NCI-H526 treated with DMSO at 0.1 percent for 48 hours (cell line): ENCODE measurements around the gene TXN2.
"Not testable (repeated sequence)": the region's sequence is repeated elsewhere in the genome, so short reads cannot be mapped to it uniquely, and the experiment has no call there.

Experiments used
- DNase-seq: peaks from one replicate; lab custom pipeline; 2025; lab: John Stamatoyannopoulos, UW

The TXN2 gene

DNA sequence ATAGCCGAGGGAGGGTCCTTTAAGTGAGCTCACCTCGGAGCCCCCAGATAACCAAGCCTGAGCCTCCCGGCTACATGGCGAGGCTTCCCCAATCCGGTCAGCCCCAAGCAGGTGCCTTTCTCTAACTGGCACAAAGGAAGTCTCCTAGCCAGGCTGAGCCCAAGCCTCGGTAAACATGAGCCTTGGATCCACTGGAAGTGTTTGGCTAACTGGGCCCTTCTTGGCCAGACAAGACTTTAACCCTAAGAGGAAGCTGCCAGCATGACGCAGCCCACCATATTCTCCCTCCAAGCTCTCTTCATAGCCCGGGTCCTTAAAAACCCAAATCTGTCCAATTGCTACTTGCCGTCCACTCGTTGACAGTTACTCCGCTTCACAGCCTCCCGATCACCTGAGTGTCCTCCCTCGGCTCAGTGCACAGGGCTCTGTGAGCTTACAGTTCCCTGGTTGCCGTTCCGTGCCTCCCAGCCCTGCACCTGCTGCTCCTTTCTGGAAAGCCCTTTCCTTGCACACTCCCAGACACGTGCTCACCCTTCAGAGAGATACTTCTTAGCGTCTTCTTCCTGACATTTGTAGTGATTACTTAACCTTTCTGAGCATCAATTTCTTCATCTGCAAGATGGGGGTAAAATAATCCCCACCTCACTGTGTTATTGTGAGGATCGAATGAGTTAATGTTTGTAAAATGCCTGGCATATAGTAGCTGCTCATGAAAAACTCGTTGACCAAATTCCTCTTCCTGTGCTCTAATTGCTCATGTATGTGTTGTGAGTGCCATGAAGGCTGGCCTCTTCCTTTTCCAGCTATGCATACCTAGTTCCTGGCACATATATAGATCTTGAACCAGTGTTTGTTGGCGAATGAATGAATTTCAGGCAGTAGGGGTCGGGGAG is 25.6 kb downstream of the TXN2 start:
- DNase-seq: no peak

DNA sequence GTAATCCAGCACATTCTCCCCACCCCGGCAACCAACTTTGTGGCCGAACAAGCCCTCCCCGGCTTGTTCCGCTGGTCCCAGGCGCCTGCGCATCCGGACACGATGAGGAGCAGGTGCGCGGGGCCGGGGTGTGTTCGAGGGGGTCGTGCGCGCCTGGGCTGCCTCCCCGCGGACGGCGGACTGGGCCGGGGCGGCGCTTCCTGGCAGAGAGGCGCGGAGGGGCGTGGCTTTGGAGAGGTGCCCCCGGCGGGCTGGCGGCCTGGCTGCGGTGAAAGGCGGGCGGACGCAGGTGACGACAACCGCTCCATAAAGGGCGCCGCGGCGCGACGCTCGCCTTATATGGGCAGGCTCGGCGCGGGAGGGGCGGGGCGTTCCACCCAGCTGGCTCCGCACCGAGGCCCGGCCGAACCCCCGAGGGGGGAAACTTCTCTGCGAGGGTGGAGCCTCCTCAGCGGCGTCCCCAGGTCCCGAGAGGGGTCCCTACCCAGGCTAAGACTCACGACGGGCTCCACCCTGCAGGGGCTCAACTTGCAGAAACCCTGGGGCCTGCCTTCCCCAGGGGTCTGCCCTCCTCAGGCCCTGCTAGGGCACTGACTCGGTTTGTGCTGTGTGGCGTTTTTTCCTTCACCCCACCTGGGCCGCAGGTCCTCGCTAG is 26.4 kb downstream of the TXN2 start:
- peak; percentile 62 for DNase-seq

GRCh38 chr22:36453855-36454378 is 27.5 kb downstream of the TXN2 start:
- no peak for DNase-seq

- DNase-seq: not testable (repeated sequence)
Observed at GRCh38 chr22:36452978-36453607, 28.3 kb downstream of the TXN2 start.

DNA sequence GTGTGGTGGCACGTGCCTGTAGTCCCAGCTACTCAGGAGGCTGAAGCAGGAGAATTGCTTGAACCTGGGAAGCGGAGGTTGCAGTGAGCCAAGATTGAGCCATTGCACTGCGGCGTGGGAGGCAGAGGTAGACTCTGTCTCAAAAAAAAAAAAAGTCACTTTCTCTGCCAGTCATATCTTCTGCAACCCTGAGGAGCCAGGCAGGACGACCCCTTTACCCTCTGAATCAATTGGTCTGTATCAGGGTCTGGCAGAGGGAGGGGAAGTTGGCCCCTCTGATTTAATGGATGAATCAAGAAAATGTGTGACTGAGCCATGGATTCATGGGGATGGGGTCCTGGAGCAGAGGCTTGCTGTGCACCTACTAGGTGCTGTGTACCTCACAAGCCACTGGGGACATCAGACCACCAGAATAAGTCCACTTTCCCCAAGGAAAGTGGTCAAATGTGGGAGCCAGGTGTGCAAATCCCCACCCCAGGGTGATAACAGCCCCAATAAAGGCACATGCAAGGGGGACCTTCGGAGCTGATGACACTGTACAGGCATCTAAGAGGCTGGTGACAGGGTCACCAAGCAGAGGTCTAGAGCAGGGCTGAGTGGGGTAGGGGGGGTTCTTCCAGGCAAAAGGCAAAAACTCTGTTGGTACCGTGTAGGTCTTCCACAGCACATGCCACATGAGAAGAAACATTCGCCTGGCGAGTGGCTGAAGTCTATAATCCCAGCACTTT is 29.0 kb downstream of the TXN2 start:
- DNase-seq: no peak

DNA sequence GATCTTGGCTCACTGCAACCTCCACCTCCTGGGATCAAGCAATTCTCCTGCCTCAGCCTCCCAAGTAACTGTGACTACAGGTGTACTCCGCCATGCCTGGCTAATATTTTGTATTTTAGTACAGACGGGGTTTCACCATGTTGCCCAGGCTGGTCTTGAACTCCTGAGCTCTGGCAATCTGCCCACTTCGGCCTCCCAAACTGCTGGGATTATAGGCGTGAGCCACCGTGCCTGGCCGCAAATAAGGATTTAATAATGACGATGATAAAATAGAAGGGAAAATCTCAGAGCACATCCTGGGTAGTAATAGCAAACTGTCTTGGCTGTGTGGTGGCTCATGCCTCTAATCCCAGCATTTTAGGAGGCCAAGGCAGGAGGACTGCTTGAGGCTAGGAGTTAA is 30.5 kb downstream of the TXN2 start:
- not testable (repeated sequence) for DNase-seq

DNA sequence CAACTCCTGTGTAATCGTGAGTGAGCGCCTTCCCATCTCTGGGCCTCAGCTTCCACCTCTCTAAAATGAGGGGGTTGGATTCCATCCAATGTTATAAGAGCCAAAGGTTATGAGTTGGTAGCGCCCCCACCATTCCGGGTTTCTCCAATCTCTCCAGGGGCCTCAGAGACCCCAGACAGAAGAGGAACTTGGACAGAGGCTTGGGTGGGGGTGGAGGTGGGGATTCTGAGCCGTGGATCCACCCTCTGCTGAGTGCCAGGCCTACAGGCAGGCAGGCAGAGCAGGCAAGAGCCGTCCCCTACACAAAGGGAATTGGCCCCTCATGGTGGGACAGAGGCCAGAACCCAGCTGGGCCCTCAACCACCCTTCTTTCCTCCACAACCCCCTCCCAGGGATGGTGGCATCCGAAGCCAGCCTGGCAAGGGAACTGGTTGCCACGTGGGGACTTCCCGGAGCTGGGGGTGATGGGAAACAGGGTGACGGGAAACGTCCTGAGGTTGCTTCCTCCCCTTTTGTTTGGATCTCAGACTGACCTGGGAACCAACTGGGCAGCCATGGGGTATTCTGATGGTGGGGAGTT is 31.8 kb downstream of the TXN2 start:
- DNase-seq: no peak

GRCh38 chr22:36447632-36448031 is 33.8 kb downstream of the TXN2 start:
- DNase-seq: no peak

GRCh38 chr22:36445158-36445668 is 36.2 kb downstream of the TXN2 start:
- DNase-seq: no peak

- no peak for DNase-seq
Observed at GRCh38 chr22:36443198-36443770, 38.2 kb downstream of the TXN2 start.

GRCh38 chr22:36442506-36443197 is 38.8 kb downstream of the TXN2 start:
- no peak for DNase-seq

DNA sequence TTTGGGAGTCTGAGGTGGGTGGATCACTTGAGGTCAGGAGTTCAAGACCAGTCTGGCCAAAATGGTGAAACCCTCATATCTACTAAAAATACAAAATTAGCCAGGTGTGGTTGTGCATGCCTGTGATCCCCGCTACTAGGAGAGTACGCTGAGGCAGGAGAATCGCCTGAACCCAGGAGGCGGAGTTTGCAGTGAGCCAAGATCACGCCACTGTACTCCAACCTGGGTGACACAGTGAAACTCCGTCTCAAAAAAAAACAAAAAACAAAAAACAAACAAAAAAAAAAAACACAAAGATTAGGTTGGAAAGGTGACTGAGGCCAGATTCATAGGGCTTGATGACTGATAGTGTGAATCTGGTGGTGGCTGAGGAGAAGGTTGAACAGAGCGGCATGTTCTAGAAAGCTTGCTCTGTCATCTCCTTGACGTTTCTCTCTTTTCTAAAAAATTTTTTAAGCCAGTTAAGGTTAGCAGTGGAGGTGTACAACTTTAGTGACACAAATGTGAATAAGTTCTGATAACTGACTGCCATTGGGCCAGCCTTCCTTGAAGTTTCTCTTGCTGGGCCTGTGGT is 40.9 kb downstream of the TXN2 start:
- no peak for DNase-seq

DNA sequence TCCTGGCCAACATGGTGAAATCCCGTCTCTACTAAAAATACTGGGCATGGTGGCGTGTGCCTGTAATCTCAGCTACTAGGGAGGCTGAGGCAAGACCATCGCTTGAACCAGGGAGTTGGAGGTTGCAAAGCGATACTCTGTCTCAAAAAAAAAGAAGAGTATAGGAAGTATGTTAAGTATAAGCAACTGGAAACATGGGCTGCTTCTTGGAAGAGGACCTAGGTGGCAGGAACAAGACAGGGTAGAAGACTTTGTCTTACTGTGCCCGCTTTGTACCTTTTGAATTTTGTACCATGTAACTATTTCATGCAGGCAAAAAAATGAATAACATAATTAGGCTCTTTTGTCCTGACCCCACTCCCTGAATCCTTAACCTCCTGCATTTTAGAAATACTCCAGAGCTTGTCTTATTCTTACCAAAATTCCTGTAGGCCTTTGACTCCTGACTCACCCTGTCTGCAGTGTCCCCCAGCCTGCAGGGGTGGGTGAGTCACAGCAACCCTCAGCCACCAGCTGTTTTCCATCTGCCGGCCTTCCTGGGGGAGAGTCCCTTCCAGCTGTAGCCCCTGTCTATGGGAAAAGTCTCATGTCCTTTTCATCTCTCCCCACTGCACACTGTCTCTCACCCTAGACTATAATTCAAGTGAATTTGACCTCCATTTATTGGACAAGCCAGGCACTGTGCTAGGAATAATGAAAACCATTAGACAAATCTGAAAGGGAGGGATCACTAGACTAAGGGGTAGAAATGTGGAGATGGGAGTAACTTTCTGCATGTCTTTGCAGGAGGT is 41.8 kb downstream of the TXN2 start:
- DNase-seq: no peak

DNA sequence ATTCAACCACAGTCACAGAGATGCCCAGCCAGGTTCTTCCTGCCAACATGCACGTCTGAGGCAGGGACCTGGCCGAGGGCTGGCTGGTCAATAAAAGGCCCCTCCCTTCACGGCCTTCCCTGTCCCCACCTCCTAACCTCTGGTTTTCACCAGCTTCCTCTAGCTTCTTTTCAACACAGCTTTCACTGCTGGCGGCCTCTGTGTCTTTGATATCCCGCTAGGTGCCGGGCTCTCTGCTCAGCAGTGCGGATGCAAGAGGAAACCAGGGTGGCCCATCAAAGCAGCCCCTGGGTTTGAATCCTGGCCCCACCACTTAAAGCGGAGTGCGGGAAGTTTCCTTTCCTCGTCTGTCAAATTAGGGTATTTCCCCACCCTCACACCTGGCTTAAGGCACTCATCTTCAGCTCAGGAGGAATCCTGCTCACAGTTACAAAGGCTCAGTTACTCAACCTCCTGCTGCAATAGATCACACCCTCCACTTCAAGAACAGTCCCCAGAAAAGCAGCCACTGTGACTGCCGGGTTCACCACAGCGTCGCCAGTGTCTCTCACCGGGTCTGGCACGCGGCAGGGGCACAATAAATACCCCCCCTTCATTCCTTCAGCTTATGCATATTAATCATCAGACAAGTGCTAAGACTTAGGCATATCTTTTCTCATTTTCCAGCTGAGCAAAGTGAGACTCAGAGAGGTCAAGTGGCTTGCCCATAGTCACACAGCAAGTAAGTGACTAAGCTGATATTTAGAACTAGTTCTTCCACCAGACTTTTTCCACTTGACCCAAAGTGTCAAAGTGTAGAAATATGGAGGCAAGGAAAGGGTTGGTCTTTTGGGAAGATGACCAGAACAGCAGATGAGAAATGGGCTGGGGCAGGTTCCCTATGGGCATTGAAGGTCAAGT is 45.7 kb downstream of the TXN2 start:
- DNase-seq: no peak

GRCh38 chr22:36433318-36434231 is 47.9 kb downstream of the TXN2 start:
- DNase-seq: no peak

- no peak for DNase-seq
Observed at GRCh38 chr22:36432592-36433317, 48.7 kb downstream of the TXN2 start.
